Stimulated activated CD8-positive, alpha-beta memory T cell treated with anti-CD3 and anti-CD28 coated beads, Interleukin-12 subunit alpha, Interleukin-12 subunit beta, amount 100 ng/mL, for 24 hours (primary cell): ENCODE results near the gene EDEM1.
"Not testable (repeated sequence)": the region's sequence is repeated elsewhere in the genome, so short reads cannot be mapped to it uniquely, and the experiment has no call there.

ENCODE experiments used
- DNase-seq: peaks from one replicate; pipeline ENCODE4 v3.0.0-alpha.2; 2020; ENCODE audit errors: extremely low read depth

EDEM1 gene

GRCh38 chr3:5187156-5187919, at the start of gene EDEM1:
TSS of gene EDEM1 (plus strand) at chr3:5187707. CDS start at chr3:5187806, 99 bp downstream.
- peak; percentile 85 for DNase-seq

- DNase-seq: no peak
These were observed 49.1 kb upstream of the EDEM1 start for GRCh38 chr3:5138214-5138981.

- DNase-seq: no peak
These were observed 47.3 kb upstream of the EDEM1 start for GRCh38 chr3:5140230-5140621.

GRCh38 chr3:5140839-5141238, 46.7 kb upstream of the EDEM1 start:
- DNase-seq: no peak

GRCh38 chr3:5141760-5142159, 45.7 kb upstream of the EDEM1 start:
- DNase-seq: no peak

GRCh38 chr3:5143464-5143863, 44.0 kb upstream of the EDEM1 start:
- no peak for DNase-seq

GRCh38 chr3:5144316-5144994, 43.1 kb upstream of the EDEM1 start:
- no peak for DNase-seq

- DNase-seq: no peak
These were observed 42.4 kb upstream of the EDEM1 start for GRCh38 chr3:5145120-5145519.

GRCh38 chr3:5147152-5147551, 40.4 kb upstream of the EDEM1 start:
- not testable (repeated sequence) for DNase-seq

GRCh38 chr3:5149306-5149880, 38.1 kb upstream of the EDEM1 start:
- DNase-seq: no peak

GRCh38 chr3:5151586-5151985, 35.9 kb upstream of the EDEM1 start:
- no peak for DNase-seq

GRCh38 chr3:5153074-5153473, 34.4 kb upstream of the EDEM1 start:
- no peak for DNase-seq

- DNase-seq: no peak
These were observed 32.3 kb upstream of the EDEM1 start for GRCh38 chr3:5155241-5155640.

- no peak for DNase-seq
These were observed 27.2 kb upstream of the EDEM1 start for GRCh38 chr3:5160321-5160720.

- DNase-seq: no peak
These were observed 26.3 kb upstream of the EDEM1 start for GRCh38 chr3:5160940-5161858.

- DNase-seq: no peak
These were observed 25.4 kb upstream of the EDEM1 start for GRCh38 chr3:5162102-5162501.

GRCh38 chr3:5165698-5166097, 21.8 kb upstream of the EDEM1 start:
- no peak for DNase-seq

- no peak for DNase-seq
These were observed 20.7 kb upstream of the EDEM1 start for GRCh38 chr3:5166846-5167245.

GRCh38 chr3:5168110-5168509, 19.4 kb upstream of the EDEM1 start:
- no peak for DNase-seq

GRCh38 chr3:5169807-5170206, 17.7 kb upstream of the EDEM1 start:
- no peak for DNase-seq

GRCh38 chr3:5170975-5171374, 16.5 kb upstream of the EDEM1 start:
- no peak for DNase-seq
